Measurements from ENCODE around the gene CNTRL.

CNTRL gene

GRCh38 chr9:121179930-121180681 lies 105.4 kb downstream of the CNTRL start:
- DNase-seq (ENCODE audit: low read depth): no peak

GRCh38 chr9:121182101-121182836 lies 107.5 kb downstream of the CNTRL start:
- DNase-seq (ENCODE audit: low read depth): no peak

DNA sequence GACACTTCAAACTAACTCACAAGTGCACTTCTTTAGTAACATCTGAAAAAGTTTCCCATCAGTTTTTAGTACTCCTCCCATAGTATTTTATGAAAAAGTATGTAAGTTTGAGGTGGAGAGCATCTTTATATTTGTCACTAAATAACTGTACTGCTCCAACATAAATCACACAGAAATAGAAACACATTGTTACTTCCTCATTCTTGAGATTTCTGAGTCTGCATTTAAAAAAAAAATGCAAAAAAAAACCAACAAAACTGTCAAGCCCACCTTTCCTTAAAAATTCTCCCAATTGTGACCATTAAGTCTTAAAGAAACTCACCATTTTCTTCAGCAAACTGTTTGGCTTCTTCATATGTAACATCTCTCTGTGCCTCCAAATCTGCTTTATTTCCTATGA lies 108.2 kb downstream of the CNTRL start:
- DNase-seq (ENCODE audit: low read depth): no peak

DNA sequence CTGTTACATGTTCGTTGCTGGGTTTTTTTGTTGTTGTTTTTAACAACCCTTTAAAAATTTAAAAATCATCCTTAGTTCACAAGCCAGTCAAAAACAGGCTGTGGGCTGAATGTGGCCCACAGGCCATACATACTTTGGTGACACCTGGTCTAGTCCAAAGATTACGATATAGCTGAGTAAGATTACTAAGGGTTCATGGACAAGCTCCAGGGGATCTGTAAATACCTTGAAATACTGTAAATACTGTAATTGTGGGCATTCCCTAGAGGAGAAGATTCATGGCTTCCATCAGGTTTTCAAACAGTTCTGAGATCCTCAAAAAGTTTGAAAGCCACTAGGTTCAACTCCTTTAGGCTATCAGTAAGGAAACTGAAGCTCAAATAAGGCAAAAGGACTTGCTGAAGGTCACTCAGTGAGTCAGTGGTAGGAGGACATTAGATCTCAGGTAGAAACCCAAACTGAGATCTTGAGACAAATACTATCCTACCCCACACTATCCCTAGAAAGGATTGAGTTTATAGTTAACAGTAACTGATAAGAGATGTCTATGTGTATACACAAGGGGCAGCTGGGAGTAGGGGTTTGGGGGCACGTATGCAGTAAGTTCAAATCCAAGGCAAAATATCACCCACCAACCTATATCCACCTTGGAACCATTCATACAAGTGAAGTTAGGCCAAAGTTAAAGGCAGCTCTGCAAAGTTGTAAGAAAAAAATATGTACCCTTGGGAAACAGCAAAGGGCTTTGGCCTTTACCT lies 109.1 kb downstream of the CNTRL start:
- DNase-seq (ENCODE audit: low read depth): no peak

DNA sequence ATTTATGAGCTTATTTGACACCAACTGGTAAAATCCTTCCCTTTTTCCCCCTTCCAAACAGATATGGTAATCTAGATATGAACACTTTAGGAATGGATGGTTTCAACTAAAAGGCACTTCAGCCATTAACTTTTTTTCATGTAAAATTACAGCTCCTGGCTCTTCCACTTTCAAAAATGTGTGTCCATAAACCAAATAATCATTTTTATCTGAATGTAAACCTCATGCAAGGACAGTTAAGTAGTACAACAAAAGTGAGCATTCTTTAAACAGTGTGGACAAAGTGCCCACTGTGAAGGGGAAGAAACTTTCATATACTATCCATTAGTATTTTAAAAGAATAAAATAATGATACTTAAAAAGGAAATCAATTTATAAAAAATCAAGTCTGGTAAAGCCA lies 109.7 kb downstream of the CNTRL start:
- no peak for DNase-seq (ENCODE audit: low read depth)

GRCh38 chr9:121185178-121185745 lies 110.5 kb downstream of the CNTRL start:
- no peak for DNase-seq (ENCODE audit: low read depth)

DNA sequence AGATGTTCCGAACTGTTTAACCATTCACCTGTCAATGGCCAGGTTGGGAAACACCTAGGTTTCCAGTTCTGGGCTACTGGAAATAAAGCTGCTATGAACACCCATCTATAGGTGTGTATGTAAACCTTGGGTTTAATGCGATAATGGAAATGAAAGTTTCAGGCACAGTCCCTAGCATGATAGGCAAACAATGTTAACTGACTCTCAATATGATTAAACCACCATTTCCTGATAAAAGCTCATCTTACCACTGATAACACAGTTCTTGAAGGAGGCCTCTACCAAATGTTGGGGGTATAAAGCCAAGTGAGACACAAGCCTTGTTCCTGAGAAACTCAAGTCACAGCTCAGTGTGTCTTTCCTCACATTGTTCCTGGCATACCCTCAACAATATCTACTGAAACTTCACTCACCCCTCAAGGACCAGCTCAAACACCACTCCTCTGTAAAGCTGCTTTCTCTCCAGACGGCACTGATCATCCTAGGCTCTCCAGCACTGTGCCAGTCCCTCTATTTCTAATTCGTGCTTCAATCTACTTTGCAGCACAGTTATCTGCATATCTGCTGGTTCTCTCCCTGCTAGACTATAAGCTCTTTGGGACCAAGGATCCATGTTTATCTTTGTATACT lies 111.1 kb downstream of the CNTRL start:
- no peak for DNase-seq (ENCODE audit: low read depth)

- no peak for DNase-seq (ENCODE audit: low read depth)
Measured at GRCh38 chr9:121187636-121188305, 113.0 kb downstream of the CNTRL start.

GRCh38 chr9:121189006-121189405 lies 114.3 kb downstream of the CNTRL start:
- DNase-seq (ENCODE audit: low read depth): no peak

DNA sequence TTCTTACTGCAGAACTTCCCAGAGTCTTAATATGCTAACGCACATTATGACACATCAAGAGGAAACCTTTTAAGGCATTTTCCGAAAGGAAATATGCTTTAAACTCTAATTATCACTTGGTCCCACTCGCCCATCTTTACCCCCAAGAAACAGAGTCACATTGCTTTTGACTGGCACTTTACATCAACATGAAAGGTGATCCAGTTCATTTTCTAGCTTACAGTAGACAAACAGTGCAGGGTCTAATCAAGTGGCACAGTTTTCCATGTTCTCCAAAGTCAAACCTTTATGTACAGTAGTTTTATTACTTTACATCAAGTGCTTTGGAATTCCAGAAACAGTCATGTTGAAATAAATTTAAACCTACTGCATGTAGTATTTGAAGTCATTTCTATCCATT lies 114.9 kb downstream of the CNTRL start:
- DNase-seq (ENCODE audit: low read depth): no peak

DNA sequence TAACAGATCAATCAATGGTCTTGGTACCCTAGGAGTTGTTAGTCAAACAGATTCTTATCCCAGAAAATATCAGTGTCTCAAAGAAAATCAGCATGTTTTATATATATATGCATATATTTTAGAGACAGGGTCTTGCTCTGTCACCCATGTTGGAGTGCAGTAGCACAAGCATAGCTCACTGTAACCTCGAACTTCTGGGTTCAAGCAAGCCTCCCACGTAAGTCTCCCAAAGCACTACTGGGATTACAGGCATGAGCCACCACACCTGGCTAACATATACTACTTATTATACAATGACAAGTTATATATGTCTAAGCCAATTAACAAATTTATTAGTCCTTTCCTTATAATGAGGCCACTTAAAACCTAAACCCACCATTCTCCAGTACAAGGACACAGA lies 116.5 kb downstream of the CNTRL start:
- no peak for DNase-seq (ENCODE audit: low read depth)

DNA sequence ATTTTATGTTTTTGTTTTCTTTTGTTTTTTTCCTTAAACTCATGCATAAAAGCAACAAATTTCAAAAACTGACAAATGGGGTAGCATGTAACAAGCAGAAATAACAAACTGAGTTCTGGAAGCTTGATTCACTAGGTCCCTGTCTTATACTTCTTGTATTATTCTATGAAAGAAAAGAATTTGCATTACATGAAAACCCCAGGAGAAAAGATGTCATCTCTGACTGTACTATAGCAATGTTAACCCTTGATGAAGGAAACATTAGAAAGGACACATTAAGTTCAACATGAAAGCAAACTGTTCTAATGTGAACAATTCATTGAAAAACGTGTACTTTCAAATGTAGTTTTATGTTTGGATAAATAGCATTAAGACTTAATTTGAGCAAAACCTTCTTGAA lies 117.8 kb downstream of the CNTRL start:
- no peak for DNase-seq (ENCODE audit: low read depth)

GRCh38 chr9:121192959-121193640 lies 118.3 kb downstream of the CNTRL start:
- no peak for DNase-seq (ENCODE audit: low read depth)

DNA sequence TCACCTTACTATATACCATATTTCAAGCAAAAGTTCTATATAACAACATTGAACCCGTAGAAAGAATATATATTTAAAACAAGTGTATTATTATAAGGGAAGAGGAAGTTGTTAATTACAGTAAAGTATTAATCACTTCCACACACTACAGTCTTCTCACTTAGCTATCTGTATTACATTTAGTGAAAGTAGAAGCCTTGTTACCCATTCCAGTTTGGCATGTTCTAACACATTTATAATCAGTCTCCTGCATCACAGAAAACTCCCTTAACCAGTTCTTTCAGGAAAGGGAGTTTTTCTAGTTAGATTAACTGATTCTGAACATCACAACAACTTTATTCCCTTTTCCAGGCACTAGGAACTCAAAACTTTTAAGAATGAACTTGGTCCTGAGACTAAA lies 120.0 kb downstream of the CNTRL start:
- DNase-seq (ENCODE audit: low read depth): no peak

GRCh38 chr9:121196389-121196788 lies 121.6 kb downstream of the CNTRL start:
- DNase-seq (ENCODE audit: low read depth): no peak

DNA sequence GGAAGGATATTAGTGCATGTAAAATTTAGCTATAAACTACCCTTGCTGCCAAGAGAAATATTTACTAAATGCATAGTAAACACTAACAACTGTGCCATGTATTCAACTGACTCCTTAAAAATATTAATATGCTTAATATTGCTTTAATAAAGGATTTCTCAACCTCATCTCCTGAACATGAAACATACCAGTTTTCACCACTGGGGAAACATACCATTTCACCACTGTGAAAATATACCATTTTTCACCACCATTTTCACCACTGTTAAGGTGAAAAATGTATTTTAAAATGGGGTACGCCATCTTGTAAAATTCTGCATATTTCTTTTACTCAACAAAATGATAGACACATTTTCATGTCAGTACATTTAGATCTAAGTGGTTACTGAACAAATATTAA lies 122.4 kb downstream of the CNTRL start:
- no peak for DNase-seq (ENCODE audit: low read depth)

GRCh38 chr9:121198512-121199042 lies 123.8 kb downstream of the CNTRL start:
- DNase-seq (ENCODE audit: low read depth): no peak

DNA sequence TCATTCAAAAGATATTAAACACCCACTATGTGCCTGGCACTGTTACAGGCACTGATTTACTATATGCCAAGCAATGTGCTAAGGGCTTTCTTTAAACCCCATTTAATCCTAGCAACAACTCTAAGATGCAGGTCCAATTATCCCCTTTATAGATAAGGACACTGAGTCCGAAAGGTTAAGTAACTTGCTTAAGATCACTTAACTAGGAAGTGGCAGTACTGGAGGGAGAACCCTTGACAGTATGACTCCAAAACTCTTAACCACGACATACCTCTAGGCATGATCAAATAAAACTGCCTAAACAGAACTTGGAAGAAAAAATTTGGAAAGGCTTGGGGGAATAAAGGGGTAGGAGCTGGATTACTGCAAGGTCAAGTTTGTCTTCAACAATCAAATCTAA lies 125.2 kb downstream of the CNTRL start:
- DNase-seq (ENCODE audit: low read depth): no peak

DNA sequence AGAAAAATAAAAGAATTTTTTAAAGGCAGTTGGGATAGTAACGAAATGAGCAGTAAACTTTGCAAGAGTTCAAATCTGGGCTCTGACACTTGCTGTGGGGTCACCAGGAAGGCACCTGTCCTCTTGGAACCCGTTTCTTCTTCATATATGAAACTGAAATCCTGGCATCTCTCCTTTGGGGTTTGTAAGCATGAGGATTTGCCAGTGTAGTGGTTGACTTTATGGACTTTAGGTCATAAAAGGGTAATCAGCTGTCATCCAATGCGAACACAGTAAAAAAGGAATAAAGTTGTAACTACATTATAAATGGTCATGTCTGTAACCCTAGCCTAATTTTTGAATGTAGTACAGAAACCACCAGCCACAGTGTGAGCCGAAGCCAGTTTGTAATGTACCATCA lies 125.6 kb downstream of the CNTRL start:
- DNase-seq (ENCODE audit: low read depth): no peak

DNA sequence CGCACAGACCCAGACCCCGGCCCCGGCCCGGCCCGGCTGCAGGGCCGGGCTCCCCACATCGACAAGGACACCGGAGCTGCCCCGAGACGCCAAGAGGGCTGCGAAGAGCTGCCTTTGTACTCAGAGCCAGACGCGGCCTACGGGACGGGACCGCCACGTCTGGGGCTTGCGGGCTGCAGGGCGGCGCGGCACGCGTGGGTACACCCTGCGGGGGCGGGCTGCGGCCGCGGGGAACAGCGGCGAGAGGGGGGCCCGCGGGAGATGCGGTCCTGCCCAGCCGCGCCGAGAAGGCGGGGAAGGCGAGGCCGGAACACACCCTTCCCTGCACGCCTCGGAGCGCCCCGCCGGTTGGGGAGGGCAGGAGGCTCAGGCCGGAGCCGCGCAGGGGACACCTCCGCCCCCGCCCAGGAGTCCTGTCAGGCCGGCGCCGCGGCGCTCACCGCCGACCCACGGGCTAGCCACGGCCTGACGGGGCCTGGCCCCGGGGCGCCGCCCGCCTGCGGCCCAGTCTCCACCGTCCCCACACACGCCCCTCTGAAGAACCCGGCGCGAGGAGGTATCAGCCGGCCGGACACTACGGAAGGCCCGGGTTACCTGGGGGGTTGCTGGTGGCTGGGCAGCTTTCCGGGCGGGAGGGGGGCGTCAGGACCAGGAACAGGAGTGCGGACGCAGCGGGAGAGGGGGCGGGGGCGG lies 126.4 kb downstream of the CNTRL start:
- DNase-seq (ENCODE audit: low read depth): peak; percentile 49
